22Rv1 (cell line): ENCODE results near the gene CTNNA3.

Experiments
- H3K27ac ChIP-seq: fragments of 450-650 bp; 2 replicates; pipeline ENCODE4 v1.5.1; 2017
- ZFX ChIP-seq: fragments of 450-650 bp; IDR thresholded peaks from 2 replicates; pipeline ENCODE4 v1.6.1; 2017; ENCODE audit warnings: antibody characterized with exemption, borderline replicate concordance
- TF ChIP-seq, protein P1 (sequence below): fragments of 450-650 bp; IDR thresholded peaks from 2 replicates; pipeline ENCODE4 v1.5.1; 2017; ENCODE audit warnings: mild to moderate bottlenecking

CTNNA3 gene

DNA sequence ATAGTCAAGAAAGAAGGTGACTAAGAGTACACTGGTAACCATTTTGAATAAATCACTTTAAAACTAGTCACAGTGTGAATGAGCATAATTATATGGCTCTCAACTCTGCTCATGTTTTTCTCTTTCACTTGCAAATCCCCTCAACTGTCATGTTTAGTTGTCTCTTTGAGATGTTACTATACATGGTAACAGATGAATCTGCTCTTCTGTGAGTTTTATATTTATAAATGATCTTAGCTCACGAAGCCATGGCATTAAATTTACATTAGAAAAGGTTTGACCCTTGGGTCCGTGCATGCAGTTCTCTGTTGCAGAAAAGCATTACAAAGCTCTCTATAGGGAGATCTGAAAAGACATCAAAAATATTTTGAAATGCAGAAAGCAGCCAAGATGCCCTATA, 803.1 kb downstream of the CTNNA3 start:
- no peak overlapping the region for H3K27ac ChIP-seq
- TF ChIP-seq ZFX, result no peak
- TF ChIP-seq, protein P1, sequence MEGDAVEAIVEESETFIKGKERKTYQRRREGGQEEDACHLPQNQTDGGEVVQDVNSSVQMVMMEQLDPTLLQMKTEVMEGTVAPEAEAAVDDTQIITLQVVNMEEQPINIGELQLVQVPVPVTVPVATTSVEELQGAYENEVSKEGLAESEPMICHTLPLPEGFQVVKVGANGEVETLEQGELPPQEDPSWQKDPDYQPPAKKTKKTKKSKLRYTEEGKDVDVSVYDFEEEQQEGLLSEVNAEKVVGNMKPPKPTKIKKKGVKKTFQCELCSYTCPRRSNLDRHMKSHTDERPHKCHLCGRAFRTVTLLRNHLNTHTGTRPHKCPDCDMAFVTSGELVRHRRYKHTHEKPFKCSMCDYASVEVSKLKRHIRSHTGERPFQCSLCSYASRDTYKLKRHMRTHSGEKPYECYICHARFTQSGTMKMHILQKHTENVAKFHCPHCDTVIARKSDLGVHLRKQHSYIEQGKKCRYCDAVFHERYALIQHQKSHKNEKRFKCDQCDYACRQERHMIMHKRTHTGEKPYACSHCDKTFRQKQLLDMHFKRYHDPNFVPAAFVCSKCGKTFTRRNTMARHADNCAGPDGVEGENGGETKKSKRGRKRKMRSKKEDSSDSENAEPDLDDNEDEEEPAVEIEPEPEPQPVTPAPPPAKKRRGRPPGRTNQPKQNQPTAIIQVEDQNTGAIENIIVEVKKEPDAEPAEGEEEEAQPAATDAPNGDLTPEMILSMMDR, result no peak

DNA sequence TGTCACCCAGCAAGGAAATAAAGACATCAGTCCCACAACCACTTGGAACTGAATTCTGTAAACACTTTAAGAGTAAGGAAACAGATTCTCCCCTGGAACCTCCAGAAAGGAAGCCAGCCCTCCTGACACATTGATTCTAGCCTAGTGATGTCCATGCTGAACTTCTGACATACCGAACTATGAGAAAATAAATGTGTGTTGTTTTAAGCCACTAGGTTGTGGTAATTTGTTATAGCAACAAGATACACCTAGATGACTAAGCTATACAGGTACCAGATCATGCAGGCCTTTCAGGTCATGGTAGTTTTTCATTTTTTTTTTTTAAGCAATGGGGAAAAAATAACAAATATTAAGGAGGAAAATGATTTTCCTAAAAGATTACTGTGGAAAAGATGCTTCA, 807.8 kb downstream of the CTNNA3 start:
- TF ChIP-seq ZFX, result no peak
- TF ChIP-seq, protein P1, result no peak
- H3K27ac ChIP-seq, result no peak overlapping the region

DNA sequence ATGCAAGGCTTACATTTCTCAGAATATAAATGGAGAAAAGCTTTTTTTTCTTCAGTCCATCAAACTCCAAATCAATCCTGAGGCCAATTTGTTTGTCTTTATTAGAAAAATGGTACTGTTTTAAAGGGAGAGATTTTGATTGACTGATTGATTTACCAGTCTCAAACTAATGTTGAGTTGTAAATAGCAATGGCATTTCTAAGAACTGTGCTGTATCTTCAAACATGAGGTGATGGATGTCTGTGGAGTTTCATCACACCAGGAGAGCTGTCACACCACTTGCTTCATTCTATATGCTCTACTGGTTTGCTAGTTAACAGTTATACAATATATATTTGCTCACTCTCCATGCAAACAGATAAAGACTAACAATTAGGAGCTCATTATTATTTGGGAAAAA, 809.1 kb downstream of the CTNNA3 start:
- TF ChIP-seq, protein P1, result no peak
- TF ChIP-seq ZFX, result no peak
- H3K27ac ChIP-seq, result no peak overlapping the region

DNA sequence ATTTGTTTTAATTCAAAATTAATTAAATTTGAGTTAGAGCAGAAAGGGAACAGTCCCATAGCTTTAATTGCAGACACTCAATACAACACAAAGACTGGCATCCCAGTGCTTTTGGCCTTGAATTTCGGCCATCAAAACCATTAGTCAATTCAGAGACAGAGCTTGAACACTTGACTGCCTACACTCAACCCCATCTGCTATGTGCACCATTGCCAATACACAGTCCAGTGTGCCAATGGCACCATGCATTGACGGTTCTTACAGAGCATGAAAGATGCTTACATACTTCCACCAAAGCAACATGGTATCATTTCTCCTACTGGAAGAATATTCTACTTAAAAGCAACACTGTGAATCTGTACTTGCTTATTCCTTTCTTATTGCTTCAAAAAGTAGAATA, 813.7 kb downstream of the CTNNA3 start:
- H3K27ac ChIP-seq, result no peak overlapping the region
- TF ChIP-seq ZFX, result no peak
- TF ChIP-seq, protein P1, result no peak

DNA sequence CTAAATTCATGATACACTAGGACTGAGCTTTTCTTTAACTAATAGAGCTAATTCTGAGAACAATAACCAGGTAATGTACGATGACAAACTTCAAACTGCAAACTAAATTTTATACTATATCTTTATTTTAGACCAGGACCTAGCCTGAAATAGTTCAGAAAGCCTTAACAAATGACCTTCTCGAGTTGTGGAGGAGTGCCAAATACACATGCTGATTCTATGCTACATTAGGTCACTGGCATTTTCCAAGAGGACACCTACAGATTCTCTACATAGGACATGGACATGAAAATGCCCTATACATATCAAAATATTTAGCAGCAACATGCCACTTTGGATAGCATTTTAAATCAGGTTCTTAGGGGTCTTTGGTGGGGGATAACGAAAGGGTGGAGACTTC, 814.2 kb downstream of the CTNNA3 start:
- H3K27ac ChIP-seq, result no peak overlapping the region
- no peak for TF ChIP-seq ZFX
- TF ChIP-seq, protein P1, result no peak

DNA sequence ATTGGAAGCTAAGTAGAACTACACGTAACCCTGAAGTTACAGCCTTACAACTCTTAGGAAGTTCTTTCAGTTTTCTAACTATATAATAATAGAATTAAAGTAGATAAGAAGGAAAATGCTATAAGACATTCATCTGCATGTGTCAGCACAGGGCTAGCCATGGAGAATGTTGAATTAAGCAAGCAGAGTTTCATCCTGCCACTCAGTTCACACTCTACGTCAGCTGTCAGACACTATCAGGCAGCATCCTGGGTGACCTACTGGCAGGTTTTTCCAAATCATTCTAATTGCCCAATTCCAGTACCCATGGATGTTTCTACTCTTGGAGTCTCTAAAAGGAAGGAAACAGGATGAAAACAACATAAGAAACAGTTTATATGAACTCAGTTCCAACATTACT, 815.2 kb downstream of the CTNNA3 start:
- TF ChIP-seq ZFX, result no peak
- TF ChIP-seq, protein P1, result no peak

DNA sequence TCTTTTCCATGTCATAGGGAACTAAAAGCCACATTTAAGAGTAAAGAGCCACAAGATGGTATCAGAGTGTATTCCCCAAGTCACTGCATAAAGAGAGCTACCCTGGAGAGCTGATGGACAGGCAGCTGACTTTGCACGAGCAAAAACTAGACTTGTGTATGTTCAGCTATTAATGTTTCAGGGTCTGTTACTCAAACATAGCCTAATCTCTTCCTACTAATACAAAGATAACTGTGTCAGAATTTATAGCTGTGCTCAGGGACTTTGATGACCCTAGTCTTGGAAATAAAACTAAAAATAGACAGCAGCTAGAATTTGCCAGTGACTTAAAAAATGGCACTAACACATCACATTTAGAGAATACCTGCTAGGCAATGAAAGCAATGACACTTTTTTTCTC, 815.7 kb downstream of the CTNNA3 start:
- H3K27ac ChIP-seq, result no peak overlapping the region
- TF ChIP-seq, protein P1, result no peak
- TF ChIP-seq ZFX, result no peak

More for the DNA sequence above, 815.2 kb downstream of the CTNNA3 start:
- H3K27ac ChIP-seq, result no peak overlapping the region
